ENCODE data around the gene KIAA1755.

Gene KIAA1755

DNA sequence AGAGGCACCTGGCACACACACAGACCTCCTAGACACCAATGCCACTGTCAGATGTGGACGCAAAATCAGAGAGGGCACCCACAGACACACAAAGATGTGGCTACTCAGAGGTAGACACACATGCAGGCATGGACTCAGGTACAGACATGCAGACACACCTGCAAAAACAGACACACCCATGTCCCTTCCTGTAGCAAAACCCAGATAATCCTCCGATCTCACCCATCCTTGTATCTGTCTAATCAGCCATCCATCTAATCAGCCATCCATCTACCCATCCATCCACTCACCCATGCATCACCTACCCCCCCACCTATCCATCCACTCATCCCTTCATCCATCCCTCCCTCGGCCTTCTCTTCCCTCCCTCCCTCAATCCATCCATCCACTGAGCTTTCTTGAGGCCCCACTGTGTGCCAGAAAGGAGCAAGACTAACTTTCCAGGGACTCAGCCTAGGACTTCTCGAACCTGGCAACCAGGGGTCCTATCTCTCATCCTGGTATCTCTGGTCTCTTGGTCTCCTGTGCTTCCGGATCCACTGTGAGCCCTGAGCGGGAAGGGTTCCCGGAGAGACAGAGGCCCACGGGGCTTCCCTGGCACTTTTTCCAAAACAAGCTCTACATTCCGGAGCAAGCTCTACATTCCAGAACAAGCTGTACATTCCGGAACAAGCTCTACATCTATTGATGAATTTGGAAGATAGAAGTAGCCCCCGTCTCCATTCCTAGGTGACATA, 94.4 kb downstream of the KIAA1755 start:
- H3K9me3 ChIP-seq, result no peaks in the 10 kb centered on the region
- DNase-seq, result no peak
- H3K36me3 ChIP-seq, result no peaks in the 10 kb centered on the region
- no peaks in the 10 kb centered on the region; the same call in 1 of the 2 replicates for H3K4me1 ChIP-seq
- TF ChIP-seq, protein P1, sequence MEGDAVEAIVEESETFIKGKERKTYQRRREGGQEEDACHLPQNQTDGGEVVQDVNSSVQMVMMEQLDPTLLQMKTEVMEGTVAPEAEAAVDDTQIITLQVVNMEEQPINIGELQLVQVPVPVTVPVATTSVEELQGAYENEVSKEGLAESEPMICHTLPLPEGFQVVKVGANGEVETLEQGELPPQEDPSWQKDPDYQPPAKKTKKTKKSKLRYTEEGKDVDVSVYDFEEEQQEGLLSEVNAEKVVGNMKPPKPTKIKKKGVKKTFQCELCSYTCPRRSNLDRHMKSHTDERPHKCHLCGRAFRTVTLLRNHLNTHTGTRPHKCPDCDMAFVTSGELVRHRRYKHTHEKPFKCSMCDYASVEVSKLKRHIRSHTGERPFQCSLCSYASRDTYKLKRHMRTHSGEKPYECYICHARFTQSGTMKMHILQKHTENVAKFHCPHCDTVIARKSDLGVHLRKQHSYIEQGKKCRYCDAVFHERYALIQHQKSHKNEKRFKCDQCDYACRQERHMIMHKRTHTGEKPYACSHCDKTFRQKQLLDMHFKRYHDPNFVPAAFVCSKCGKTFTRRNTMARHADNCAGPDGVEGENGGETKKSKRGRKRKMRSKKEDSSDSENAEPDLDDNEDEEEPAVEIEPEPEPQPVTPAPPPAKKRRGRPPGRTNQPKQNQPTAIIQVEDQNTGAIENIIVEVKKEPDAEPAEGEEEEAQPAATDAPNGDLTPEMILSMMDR (IDR thresholded peaks at IDR 0.05; ENCODE audit: low read depth, low read length), result no peak
- no peaks in the 10 kb centered on the region for H3K27me3 ChIP-seq
- H3K4me3 ChIP-seq (ENCODE audit: low read depth, low read length), result no peak overlapping the region

DNA sequence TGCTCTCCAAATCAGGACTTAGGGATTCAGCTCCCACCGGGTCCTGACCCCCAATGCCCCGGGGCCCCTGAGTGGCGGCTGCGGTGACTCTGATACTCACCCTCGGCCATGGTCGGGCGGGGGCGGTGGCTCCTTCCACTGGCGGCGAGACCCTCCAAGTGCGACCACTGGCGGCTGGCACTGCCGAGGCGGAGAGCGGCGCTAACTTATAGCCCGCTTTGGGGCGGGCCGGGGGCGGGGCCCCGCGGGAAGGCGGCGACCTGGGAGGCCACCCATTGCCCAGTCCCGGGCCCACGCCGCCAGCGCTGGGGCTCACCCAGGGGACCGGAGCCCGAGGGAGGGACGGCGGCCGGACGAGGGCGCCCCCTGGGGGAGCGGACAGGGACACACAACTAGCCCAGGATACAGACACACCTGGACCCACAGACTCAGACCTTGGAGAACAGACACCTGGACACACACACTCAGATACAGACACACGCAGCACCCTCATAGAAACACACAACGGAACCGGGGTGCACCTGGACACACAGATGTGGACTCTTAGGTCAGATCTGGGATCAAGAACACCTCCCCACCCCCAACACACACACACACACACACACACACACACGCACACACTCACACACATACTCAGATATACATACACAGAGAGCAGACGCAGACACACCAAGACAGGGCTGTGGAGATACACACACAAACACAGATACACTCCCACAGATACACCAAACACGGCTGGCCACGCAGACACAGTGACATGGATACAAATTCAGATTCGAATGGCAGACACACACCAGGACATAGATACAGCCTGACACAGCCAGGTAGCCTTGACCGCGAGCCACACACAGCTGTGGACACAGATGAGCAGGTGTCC, 95.2 kb downstream of the KIAA1755 start, which contains the start of gene TGM2:
Gene TGM2, minus strand, starts transcription at position 182 of the 877 bp plus-strand sequence. Its CDS starts 72 bp downstream, at position 110.
- peak; percentile 92 for DNase-seq
- H3K9me3 ChIP-seq, result no peaks in the 10 kb centered on the region
- H3K4me3 ChIP-seq (ENCODE audit: low read depth, low read length), result peak within 1 kb of the TSS; percentile 48
- H3K27me3 ChIP-seq, result no peaks in the 10 kb centered on the region
- no peaks in the 10 kb centered on the region for H3K36me3 ChIP-seq
- TF ChIP-seq, protein P1 (IDR thresholded peaks at IDR 0.05; ENCODE audit: low read depth, low read length), result peak; percentile 82
- no peaks in the 10 kb centered on the region for H3K4me1 ChIP-seq

DNA sequence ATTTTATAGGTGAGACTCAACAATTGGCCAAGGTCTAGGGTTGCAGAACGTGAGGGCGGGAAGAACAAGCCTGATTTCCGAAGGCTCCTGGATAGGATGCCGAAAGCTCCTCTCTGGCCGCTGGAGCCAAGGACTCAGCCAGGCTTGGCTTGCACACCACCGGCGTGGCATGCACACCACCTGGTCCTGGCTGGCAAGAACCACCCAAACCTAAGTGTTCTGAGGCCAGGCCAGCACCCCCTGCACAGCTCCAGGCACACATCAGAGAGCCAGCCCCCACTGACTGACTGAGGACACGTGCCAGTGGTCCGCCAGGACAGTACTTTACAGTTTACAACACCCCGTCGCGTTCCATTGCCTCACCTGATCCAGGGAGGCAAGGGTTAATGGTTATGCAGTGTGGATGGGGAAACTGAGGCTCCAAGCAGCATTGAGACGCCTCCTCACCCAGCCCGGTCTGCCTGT, 95.9 kb downstream of the KIAA1755 start:
- Histone ChIP-seq H3K9me3 (no peaks in the 10 kb centered on the region), H3K4me1 (no peaks in the 10 kb centered on the region), H3K27me3 (no peaks in the 10 kb centered on the region), H3K36me3 (no peaks in the 10 kb centered on the region), H3K4me3 (ENCODE audit: low read depth, low read length) (peak overlapping the region; percentile 48)
- no peak for DNase-seq
- TF ChIP-seq, protein P1 (IDR thresholded peaks at IDR 0.05; ENCODE audit: low read depth, low read length), result no peak

DNA sequence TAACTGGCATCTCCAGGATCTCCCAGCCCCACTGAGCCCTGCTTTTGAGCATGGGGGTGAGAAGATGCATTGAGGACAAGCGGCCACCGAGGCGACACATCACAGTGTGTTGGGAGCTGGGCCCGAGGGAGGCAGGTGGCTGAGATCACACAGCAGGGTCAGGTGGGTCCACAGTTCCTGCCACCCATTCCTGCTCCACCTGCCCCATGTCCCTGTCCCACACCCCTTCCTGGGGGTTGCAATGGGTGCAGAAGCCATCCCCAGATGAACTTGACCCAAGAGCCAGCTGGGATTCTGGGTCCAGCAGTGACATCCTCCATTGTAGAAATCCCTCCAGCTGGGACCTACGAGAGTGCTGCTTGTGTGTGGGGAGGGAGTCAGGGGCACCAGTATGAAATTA, 96.5 kb downstream of the KIAA1755 start:
- Histone ChIP-seq H3K4me3 (ENCODE audit: low read depth, low read length) (no peak overlapping the region), H3K27me3 (no peaks in the 10 kb centered on the region)
- TF ChIP-seq, protein P1 (IDR thresholded peaks at IDR 0.05; ENCODE audit: low read depth, low read length), result no peak

DNA sequence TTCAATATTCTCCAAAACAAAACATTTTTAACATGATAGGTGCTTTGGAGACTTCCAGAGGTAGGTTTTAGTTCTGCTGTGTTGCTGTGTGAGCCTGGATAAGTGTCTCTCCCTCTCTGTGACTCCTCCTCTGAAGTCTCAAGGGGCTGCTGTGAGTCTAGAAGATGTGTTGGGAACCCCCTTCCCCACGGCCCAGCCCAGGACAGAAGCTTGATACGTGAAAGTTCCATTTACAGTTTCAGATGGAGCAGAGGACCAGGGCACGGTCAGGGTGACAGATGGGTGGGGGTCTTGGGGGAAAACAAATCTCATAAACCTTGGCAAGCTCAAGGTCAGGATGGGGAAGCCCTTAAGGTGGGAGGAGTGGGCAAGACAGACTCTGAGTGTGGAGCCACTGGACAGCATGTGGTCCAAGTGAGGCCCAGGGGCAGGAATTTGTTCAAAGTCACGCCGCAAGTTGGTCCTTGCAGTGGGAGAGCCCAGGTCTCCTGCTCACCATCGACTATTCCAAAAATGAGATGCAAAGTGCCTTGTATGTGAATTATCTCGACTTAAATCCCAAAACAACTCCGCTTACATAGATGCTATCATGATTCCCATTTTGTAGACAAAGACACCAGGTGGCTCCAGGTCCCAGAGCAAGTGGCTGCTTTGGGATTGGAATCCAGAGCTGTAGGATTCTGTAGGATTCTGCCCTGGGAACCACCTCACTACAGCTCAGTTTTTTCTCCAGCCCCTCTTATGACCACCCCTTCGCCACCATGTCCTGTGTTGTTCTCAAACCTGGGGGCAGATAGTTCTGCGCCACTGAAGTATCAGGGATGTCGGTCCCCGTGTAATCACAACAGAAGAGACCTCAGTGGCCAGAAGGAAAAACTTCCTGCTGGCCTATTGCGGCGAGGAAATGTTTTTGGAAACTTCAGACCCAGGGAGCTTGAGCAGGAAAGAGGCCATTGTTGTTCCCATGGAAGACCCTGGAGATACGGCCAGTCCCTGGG, 97.4 kb downstream of the KIAA1755 start:
- H3K36me3 ChIP-seq, result no peaks in the 10 kb centered on the region
- H3K27me3 ChIP-seq, result no peaks in the 10 kb centered on the region
- H3K9me3 ChIP-seq, result no peaks in the 10 kb centered on the region
- no peaks in the 10 kb centered on the region; the same call in 1 of the 2 replicates for H3K4me1 ChIP-seq
- no peak overlapping the region for H3K4me3 ChIP-seq (ENCODE audit: low read depth, low read length)
- TF ChIP-seq, protein P1 (IDR thresholded peaks at IDR 0.05; ENCODE audit: low read depth, low read length), result no peak
- no peak for DNase-seq

More for the DNA sequence above, 96.5 kb downstream of the KIAA1755 start:
- no peaks in the 10 kb centered on the region for H3K36me3 ChIP-seq
- DNase-seq, result no peak
- no peaks in the 10 kb centered on the region; the same call in 1 of the 2 replicates for H3K4me1 ChIP-seq
- H3K9me3 ChIP-seq, result no peaks in the 10 kb centered on the region

Measured in BE2C (cell line).